ENCODE results near the gene SUN1.
"Not testable (repeated sequence)": the region's sequence is repeated elsewhere in the genome, so short reads cannot be mapped to it uniquely, and the experiment has no call there.

SUN1 gene

DNA sequence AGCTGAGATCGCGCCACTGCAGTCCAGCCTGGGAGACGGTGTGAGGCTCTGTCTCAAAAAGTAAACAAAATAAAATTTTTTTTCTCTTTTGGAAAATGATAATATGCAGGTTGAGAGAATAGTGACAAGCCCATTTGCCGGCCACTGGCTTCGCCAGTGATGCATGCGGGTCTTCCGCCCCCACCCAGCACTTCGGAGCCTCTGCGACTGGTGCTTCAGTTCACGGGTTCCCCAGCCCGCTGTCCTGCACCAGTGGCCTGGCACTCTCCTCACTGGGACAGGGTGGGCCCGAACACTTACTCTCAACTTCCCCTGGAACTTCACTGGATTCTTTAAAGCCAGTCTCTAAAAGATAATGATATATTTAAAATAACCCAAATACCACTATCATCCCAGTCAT, 2.7 kb downstream of the SUN1 start:
- DNase-seq = no peak

DNA sequence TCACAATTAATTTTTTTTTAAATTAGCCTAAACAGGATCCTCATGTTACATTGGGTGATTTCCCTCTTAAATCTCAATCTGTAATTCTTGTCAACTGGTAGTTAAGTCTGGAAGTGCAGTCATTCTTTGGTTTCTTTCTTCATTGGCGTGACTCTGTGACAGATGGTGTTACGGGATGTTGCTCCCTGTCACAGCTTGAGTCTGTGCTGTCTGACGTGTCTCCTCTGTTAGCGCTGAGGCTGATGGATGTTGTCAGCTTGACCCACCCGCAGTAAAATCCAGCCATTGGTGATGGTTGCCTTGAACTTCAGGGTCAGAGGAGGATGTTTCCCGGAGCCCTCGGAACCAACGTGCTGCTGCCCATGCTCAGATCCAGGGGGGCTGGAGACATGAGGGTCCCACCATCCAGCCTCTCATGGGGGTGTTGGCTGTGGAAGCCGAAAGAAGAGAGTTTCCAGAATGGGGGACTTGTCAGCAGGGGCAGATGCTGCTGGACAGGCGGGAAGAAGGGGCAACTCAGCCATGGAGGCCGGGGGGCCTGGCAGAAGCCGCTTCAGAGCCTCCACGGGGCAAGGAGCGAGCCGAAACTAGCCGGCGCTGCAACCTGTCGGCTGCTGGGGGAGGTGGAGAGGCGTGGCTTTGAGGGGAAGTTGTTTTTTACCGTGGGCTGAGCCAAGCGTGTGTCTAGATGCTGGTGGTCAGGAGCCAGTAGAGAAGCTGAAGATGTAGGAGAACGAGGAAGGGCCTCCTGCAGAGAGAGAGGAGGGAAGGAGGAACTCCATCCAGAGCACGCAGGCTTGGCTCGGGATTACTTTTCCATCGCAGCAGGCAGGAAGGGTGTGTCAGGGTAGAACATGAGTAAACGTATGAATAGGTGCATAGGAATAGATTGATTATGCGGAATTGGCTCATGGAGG, 3.5 kb downstream of the SUN1 start:
- DNase-seq = no peak

DNA sequence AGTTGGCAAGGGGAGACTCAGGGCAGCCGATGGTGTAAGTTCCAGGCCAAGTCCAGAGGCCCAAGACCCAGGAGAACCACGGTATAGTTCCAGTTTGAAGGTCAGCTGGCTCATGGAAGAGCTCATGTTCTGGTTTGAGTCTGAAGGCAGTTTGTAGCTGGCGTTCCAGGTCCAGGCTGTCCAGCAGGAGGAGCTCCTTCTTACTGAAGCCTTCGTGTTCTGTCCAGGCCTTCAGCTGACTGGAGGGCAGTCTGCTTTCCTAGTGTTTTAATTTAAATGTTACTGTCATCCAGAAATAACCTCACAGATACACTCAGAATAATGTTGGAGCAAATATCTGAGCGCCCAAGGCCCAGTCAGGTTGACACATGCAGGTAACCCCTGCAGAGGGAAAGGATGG, 4.2 kb downstream of the SUN1 start:
- no peak for DNase-seq

GRCh38 chr7:837001-837400, 4.7 kb downstream of the SUN1 start:
- DNase-seq = no peak

DNA sequence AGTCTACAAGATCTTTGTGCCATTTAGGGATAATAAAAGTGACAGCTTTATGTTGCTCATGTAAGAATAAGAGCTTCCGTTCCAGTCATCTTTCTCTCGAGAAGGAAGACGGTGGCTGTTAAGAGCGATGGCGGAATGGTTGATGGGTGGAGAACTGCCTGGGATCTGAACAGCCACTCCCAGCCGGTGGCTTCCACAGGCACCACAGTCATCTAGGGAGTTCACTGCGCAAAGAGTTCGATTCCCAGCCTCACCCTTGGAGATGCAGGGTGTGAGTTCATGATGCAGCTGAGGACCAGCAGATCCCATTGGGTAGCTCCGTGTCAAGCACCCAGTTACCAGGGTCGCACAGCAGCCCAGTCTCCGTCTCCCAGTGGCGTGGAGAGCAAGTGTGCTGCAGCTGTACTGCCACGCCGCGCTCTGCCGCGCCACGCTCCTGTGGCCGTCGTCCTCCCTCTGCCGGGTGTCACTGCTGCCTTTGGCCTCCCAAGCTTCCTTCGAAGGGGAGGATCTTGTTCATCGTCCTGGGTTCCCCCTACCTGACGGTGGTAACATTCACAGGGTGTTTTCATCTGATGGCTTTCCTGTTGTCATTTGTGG, 7.8 kb downstream of the SUN1 start:
- no peak for DNase-seq

GRCh38 chr7:841943-842342, 9.7 kb downstream of the SUN1 start:
- no peak for DNase-seq

GRCh38 chr7:842431-843031, 10.3 kb downstream of the SUN1 start:
- no peak for DNase-seq

- DNase-seq = no peak
These were observed 11.0 kb downstream of the SUN1 start for GRCh38 chr7:843230-843629.

DNA sequence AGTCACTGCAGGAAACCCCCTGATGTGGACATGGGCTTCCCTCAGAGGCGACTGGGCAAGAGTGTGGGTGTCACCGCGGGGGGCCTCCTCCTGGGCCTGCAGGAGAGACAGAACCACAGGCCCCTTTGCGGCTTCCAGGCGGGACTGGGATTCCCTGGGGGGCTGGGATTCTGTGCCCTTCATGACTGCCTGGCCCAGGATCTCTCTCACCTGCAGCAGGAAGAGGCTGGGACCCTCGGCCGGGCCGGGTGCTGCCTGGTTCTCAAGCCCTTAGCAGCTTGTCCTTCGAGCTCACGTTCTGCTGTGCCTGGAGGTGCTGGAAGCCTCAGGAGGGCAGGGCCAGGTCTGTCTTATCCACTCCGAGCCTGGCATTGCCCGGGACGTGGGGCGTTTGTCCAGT, 11.8 kb downstream of the SUN1 start:
- no peak for DNase-seq

DNA sequence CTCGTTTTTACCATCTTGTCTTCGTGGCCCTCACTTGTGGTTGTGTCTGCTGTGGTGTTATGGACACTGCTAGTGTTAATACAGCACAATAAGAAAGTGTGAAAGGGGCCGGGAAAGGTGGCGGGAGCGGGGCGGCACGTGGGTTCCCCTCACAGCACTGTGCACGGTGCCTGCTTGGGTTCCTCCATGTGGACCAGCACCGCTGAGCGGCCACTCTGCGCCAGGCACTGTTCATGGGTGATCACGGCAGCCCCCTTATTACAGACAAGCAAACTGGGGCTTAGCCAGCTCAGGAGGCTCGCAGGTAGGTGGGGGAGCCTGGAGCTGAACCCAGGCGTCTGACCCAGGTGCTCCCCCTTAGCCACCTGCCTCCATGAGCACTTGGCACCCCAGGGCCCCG, 12.2 kb downstream of the SUN1 start:
- DNase-seq = no peak

DNA sequence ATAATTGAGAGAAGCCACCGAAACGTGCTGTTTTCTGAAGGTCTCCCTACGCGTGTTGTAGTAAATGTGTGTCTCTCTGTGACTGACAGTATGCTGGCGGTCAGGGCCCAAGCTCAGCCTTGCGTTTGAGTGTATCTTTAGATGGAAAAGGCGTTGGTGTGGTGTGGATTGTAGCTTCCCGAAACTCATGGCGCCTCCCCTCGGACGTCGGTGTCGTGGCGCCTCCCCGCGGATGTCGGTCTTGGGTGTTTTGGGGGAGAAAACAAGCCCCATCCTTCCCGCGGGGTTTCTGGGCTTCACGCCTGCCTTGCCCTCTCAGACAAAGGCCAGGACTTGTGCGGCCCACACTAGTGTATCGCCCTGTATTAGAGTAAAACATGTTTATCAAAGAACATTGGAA, 12.8 kb downstream of the SUN1 start:
- DNase-seq = no peak

DNA sequence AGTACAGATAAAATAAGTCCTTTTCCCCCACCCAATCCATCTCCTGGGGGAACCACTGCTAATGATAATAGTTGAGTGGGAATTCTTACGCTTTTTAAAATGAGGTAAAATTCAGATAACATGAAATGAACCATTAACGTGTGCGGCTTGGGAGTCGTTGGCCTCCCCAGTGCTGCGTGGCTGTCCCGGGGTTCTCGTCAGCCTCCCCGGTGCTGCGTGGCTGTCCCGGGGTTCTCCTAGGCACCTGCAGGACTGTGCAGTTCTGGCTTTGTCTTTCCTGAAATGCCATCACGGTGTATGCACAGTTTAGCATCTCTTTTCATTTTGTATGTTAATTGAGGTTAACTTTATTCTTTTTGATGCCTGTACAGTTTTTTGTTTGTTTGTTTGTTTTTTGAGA, 13.5 kb downstream of the SUN1 start:
- no peak for DNase-seq

DNA sequence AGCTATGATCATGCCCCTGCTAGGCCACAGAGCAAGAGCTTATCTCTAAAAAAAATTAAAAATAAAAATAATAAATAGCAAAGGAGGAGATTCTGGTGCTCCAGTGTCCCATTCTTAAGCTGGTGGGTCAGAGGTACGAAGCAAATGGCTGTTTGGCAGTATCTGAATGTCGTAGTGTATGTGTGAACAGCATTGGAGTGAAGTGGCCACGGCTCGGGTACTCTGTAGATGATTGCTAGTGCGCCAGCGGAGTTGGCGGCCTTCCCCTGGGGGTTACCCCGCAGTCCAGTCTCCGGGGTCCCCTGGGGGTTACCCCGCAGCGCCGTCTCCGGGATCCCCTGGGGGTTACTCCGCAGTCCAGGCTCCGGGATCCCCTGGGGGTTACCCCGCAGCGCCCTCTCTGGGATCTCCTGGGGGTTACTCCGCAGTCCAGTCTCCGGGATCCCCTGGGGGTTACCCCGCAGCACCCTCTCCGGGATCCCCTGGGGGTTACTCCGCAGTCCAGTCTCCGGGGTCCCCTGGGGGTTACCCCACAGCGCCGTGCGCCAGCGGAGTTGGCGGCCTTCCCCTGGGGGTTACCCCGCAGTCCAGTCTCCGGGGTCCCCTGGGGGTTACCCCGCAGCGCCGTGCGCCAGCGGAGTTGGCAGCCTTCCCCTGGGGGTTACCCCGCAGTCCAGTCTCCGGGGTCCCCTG, 14.8 kb downstream of the SUN1 start:
- DNase-seq = not testable (repeated sequence)

DNA sequence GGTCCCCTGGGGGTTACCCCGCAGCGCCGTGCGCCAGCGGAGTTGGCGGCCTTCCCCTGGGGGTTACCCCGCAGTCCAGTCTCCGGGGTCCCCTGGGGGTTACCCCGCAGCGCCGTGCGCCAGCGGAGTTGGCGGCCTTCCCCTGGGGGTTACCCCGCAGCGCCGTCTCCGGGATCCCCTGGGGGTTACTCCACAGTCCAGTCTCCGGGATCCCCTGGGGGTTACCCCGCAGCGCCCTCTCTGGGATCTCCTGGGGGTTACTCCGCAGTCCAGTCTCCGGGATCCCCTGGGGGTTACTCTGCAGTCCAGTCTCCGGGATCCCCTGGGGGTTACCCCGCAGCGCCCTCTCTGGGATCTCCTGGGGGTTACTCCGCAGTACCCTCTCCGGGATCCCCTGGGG, 15.5 kb downstream of the SUN1 start:
- DNase-seq = not testable (repeated sequence)

- DNase-seq = no peak
These were observed 16.9 kb downstream of the SUN1 start for GRCh38 chr7:849145-849544.

DNA sequence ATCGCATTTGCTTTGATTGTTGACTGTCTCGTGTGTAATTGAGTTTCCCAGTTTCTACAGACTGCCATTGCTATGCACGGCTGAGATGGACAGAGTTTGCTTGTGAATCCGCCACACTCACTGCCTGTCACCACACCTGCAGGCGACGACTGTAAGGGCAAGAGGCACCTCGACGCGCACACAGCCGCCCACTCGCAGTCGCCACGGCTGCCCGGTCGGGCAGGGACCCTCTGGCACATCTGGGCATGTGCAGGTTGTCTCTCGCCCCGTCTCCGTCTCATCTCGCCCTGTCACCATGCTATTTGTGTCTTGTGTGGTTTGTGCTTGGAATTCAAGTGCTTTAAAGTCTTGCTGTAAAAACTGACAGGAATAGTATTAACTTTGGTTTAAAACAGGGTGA, 17.5 kb downstream of the SUN1 start:
- no peak for DNase-seq

- DNase-seq = no peak
These were observed 18.9 kb downstream of the SUN1 start for GRCh38 chr7:851204-851603.

DNA sequence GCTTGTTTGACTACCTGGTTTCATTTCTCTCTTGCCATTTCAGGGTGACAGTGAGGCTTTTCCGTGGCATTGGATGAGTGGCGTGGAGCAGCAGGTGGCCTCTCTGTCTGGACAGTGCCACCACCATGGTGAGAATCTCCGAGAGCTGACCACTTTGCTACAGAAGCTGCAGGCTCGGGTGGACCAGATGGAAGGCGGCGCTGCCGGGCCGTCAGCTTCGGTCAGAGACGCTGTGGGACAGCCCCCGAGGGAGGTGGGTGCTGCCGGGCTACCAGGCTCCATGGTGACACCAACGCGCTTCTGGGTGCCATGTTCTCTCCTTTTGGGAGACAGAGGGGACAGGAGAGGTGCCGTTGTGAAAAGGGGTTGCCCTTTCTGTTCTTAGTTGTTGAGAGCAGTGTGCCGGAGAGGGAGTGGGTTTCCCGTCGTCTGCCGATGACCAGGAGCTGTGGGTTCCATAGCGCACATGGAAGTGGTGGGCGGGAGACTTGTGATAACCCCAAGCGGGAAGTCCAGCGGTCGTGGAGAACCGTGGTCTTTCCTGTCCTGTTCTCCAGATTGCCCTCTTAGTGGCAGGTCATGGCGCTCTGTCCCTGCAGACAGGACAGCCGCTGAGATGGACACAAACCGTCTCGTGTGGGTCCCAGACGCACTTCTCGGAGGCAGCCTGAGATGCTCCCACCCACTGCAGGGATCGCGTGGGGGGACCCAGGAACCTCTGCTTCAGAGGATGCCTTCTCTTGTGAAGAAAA, 21.3 kb downstream of the SUN1 start:
- no peak for DNase-seq

DNA sequence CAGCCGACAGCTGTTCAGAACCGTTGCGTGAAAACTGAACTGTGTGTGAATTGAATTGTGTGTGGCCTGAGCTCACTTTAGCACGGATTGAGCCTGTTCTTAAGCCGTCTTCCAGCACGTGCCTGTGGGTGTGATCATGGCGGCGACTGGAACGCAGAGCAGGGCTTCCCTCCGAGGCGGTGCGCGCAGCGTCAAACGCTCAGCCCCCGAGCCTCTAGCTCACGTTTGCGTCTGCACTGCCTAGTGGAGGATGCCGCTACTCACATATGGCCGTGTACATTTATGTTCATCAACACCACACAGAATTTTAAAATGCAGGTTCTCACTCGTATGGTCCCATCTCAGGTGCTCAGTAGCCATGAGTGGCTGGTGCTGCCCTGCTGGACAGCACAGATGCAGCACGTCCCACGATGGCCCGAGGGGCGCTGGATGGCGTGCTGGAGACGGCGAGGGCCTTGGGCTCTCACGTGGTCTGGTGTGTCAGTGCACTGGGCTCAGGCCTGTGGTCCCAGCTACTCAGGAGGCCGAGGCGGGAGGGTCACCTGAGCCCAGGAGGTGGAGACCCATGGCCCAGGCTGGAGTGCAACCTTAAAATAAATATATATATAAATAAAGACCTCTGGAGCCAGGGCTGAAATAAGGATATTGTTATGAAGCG, 22.0 kb downstream of the SUN1 start:
- DNase-seq = no peak

DNA sequence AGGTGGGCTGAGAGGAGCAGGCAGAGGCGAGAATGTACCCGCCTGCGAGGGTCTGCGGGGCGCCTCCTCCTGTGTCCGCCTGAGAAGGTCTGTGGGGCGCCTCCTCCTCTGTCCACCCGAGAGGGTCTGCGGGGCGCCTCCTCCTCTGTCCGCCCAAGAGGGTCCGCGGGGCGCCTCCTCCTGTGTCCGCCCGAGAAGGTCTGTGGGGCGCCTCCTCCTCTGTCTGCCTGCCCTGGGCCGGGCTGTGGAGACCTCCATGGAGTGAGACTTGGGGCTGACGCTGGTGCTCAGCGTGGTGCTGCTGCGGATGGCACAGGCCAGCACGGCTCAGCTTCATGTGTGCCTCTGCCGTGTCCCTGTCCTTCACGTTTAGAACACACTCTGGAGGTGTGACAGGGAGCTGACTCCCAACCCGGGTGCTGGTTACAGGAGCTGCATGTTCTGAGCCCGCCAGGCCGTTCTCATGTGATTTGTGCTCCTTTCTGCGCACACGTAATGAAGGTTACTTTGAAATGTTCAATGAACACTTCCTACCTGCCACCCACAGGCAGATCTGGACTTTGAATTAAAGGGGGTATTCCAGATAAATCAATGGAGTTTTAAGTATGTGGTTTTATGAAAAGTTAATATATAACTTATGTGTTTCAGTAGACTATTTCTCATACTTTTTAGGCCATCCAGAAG, 23.6 kb downstream of the SUN1 start:
- DNase-seq = no peak

DNA sequence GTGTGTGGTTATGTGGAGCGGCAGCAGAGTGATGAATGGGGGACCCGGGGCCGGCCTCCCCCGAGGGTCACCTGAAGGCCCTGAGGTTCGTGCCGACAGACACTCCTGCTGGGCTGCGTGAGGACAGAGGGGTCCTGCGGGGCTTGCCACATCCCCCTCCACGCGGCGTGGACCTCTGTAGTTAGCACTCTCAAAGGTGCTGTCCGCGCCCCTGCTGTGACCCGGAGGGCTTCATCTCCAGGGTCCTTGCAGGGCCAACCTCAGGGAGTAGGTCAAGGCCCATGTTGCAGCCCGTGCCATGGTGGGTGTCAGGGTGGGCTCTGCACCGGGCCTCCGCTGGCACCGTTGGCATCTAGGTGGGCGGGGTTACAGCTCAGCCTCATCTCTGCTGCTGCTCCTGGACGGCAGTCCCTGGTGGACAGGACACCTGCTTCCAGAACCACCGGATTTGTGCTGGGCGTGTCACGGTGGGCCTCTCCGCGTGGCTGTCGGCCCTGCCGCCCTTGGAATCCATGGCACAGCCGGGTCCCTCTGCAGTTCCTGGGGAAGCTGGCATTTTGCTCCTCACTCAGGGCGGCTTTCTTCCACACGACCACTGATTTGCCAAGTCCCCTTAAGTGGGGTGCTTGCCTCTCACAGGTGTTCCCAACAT, 24.3 kb downstream of the SUN1 start:
- DNase-seq = no peak

Data from CD4-positive, alpha-beta T cell treated with Interleukin-21 for 1 hour (primary cell).